Measurements from ENCODE around the gene SERBP1.

SERBP1 gene

DNA sequence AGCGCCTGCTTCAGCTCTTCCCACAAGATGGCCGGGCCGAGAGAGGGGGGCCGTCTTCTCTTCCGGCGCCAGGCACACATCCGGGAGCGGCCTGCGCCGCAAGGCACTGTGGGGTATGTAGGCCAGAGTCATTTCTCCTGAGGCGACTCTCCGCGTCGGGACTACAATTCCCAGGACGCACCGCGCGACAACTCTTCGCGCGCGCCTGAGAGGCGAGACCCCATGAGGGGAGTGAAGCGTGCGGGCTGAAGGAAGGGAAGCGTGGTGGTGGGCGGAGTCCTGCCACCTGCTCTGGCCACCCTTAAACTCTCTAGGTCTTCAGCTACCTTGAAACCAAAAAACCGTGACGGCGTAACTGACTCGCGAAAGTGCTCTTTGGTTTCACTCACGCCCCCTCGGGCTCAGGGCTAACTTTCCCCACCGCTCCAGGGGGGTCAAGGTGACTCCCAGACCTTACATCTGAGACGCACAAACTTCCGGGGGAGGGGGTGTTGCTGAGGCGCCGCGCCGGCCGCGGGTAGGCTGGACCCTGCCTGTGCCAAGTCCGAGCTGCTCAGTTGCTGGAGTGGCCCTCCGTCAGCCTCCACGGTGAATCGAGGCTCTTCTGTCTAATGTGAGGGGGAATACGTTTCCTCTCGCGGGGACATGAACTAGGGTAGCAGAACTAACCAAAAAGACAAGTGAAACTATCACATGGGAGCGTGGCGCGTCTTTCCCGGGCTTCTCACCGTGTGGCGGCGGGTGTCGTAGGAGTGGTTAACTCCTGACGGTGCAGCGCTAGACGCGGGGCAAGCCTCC lies at the start of gene SERBP1:
Gene SERBP1 (minus strand): TSS at position 45 of the 798 bp plus-strand sequence. CDS start 102 bp downstream, outside the sequence.
- peak within 1 kb of the TSS; percentile 93 for H3K27ac ChIP-seq
- TF ChIP-seq, protein P1, sequence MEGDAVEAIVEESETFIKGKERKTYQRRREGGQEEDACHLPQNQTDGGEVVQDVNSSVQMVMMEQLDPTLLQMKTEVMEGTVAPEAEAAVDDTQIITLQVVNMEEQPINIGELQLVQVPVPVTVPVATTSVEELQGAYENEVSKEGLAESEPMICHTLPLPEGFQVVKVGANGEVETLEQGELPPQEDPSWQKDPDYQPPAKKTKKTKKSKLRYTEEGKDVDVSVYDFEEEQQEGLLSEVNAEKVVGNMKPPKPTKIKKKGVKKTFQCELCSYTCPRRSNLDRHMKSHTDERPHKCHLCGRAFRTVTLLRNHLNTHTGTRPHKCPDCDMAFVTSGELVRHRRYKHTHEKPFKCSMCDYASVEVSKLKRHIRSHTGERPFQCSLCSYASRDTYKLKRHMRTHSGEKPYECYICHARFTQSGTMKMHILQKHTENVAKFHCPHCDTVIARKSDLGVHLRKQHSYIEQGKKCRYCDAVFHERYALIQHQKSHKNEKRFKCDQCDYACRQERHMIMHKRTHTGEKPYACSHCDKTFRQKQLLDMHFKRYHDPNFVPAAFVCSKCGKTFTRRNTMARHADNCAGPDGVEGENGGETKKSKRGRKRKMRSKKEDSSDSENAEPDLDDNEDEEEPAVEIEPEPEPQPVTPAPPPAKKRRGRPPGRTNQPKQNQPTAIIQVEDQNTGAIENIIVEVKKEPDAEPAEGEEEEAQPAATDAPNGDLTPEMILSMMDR (conservative IDR thresholded peaks at IDR 0.05) = no peak

DNA sequence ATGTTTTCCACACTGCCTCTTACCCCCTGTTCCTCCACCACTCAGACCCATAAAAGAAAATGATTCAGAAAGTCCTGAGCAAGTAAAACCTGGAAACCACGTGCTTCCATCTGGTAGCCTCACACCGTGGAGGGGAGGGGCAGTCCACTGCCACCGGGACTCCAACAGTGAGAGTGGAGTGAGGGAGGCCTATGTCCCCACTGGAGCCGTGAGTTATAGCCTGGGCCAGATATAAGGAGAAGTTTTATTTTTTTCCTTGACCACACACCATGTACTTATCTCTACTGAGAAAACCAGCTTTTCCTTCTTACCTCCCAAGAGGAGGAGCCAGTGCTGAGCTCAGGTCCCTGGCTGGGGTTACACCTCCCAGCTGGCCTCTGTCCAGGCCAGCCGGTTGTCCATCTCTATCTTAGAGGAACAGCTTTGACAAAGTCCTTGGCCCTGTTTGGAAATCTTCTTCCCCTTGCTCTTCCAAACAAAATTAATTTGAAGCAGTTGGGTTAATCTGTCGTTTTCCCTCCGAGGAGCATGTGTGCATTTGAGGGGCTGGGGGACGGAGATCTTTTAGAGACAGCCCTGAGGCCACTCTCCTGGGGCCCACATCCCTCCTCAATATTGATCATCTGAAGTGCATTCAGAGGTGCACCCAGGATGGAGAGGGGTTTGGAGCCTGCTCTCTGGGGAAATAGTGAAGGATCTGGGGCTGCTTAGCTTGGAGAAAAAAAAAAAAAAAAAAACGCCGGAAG lies 49.1 kb upstream of the SERBP1 start:
- TF ChIP-seq, protein P1 (conservative IDR thresholded peaks at IDR 0.05) = no peak
- peak overlapping the region; percentile 23 for H3K27ac ChIP-seq

DNA sequence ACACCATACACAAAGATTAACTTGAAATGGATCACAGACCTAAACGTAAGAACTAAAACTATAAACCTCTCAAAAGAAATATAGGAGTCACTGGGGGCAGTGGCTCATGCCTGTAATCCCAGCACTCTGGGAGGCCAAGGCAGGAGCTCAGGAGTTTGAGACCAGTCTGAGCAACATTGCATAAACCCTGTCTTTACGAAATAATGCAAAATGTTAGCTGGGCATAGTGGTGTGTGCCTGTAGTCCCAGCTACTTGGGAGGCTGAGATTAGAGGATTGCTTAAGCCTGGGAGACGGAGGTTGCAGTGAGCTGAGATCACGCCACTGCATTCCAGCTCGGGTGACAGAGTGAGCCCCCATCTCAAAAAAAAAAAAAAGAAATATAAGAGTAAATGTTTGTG lies 46.7 kb upstream of the SERBP1 start:
- TF ChIP-seq, protein P1 (conservative IDR thresholded peaks at IDR 0.05) = no peak
- H3K27ac ChIP-seq = no peak overlapping the region

DNA sequence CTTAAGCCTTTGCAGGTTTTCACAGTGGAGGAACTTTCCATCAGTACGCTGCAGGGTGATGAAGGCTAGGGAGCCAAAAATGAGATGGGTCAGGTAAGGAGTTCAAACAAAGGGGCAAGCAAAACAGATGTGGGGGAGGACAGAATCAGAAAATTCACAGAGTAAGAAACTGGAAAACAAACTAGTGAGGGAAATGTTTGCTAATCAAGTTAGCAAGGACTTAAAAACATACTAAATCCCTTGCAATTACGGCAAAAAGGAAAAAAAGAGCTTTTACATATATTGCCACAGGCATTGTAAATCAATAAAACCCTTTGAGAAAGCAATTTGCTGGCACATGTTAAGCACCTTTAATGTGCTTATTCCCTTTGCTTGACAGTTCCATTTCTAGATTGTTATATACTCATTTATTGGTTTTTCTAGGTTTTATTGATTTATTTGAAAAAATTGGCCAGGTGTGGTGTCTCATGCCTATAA lies 45.8 kb upstream of the SERBP1 start:
- H3K27ac ChIP-seq = no peak overlapping the region
- TF ChIP-seq, protein P1 (conservative IDR thresholded peaks at IDR 0.05) = no peak

DNA sequence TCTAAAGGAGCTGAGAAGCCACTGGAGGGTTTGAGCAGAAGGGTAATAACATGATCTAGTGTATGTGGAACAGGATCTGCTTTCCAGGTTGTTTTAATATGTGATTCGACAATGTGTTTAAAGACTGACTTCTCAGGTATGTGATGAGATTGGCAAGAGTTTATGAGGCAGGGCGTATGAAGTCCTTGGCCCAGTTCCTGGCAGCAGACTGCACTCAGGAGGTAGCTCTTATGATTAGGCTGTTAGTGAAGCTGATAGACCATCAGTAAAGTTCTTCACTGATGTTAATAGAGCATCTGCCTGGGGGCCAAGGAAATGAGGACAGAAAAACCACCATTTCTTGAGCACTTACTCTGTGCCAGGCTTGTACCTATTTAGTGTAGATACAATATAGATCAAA lies 41.9 kb upstream of the SERBP1 start:
- TF ChIP-seq, protein P1 (conservative IDR thresholded peaks at IDR 0.05) = no peak
- no peak overlapping the region for H3K27ac ChIP-seq

DNA sequence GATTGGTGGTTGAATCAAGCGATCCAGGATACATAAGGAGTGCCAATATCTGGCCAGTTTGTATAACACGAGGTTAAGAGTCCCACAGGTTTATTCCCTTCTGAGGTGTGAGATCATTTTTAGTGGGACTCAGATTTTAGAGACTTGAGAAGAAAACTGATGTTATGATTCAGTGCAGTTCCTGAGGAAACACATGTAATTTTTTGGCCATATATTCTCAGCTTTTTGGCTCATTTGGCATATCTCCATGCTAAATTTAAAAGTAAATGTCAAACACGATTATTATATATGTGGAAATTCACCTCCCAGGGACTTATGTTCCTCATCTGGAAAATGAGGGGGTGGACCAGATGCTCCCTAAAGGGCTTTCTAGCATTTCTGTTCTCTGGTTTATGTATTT lies 39.2 kb upstream of the SERBP1 start:
- TF ChIP-seq, protein P1 (conservative IDR thresholded peaks at IDR 0.05) = no peak
- no peak overlapping the region for H3K27ac ChIP-seq

DNA sequence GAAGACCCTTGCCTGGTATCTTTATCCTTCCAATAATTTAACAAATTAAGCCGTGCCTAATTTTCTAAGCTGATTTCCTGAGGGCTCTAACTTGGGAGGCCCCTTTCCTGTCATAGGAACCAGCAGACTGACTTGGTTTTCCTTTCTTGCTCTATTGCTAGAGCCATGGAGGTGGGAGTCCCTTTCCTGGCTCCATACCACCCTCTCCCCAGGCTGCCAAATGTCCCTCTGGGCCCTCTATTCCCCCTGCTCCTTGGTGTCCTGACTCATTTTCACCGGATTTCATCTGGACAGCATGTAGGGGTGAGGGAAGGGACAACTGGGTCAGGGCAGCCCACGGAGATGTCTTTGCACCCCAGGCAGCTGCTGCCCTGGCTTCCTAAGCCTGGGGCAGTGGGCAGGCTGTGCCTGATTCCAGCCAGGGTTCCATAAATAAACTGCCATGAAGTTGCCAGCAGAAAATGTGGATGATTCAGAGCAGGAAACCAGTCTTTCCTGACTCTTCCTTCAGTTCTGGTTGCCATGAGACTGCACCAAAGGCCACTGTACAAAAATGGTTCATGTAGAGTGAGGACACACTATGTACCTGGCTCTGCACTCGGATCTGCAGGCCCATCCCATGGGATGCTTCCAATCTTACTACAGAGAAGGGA lies 38.0 kb upstream of the SERBP1 start:
- TF ChIP-seq, protein P1 (conservative IDR thresholded peaks at IDR 0.05) = no peak
- no peak overlapping the region for H3K27ac ChIP-seq
